Natural killer cell (primary cell): ENCODE data around the gene TCF19. TPM values are rescaled to one million over a fixed set of nuclear protein-coding genes. Genes with fewer than 3 reads are reported as not detected.

ENCODE experiments used
- ATAC-seq, 3 donors: fragments of 150-1000 bp in 2 of 3; fragments of 200-7000 bp in 1 of 3; cut with Tn5 transposase; 1 replicate in 1 of 3; 2 replicates in 2 of 3; pipeline ENCODE4 v1.10.0; 2021; ENCODE audit warnings: mild to moderate bottlenecking in 2 of 3, moderate library complexity in 2 of 3
- DNase-seq, 2 donors: peaks; one replicate each; pipeline versions ENCODE4 v3.0.0 to v3.0.0-alpha.2; 2013 to 2021; ENCODE audit warnings: mixed read lengths in 1 of 2
- H3K27ac ChIP-seq: one replicate; pipeline ENCODE4 v1.5.1; 2013; ENCODE audit warnings: mild to moderate bottlenecking, low read length
- H3K27me3 ChIP-seq: one replicate; pipeline ENCODE4 v1.6.1; 2013; ENCODE audit warnings: low read length; ENCODE audit not compliant: control insufficient read depth, insufficient read depth
- H3K36me3 ChIP-seq: one replicate; pipeline ENCODE4 v1.6.1; 2013; ENCODE audit warnings: low read length; ENCODE audit not compliant: control insufficient read depth, insufficient read depth
- H3K4me1 ChIP-seq: one replicate; pipeline ENCODE4 v1.6.1; 2013; ENCODE audit warnings: low read length; ENCODE audit not compliant: control insufficient read depth, insufficient read depth
- H3K4me3 ChIP-seq: one replicate; pipeline ENCODE4 v1.5.1; 2013; ENCODE audit warnings: low read length
- H3K9me3 ChIP-seq: one replicate; pipeline ENCODE4 v1.6.1; 2013; ENCODE audit warnings: low read length; ENCODE audit not compliant: control insufficient read depth, insufficient read depth
- H3K27ac Mint-ChIP-seq, 2 donors: one replicate each; pipeline ENCODE4 v1.8.0; 2022; ENCODE audit warnings: mild to moderate bottlenecking in 2 of 2, mixed read lengths in 2 of 2, moderate library complexity in 1 of 2
- H3K27me3 Mint-ChIP-seq, 2 donors: one replicate each; pipeline ENCODE4 v1.8.0; 2022; ENCODE audit warnings: low read depth in 2 of 2, mixed read lengths in 2 of 2
- H3K36me3 Mint-ChIP-seq: one replicate; pipeline ENCODE4 v1.8.0; 2022; ENCODE audit warnings: mixed read lengths
- H3K4me1 Mint-ChIP-seq, 2 donors: one replicate each; pipeline ENCODE4 v1.8.0; 2022; ENCODE audit warnings: mixed read lengths in 2 of 2
- H3K4me3 Mint-ChIP-seq: one replicate; pipeline ENCODE4 v1.8.0; 2022; ENCODE audit warnings: mild to moderate bottlenecking, moderate library complexity, mixed read lengths
- H3K9me3 Mint-ChIP-seq, 2 donors: one replicate each; pipeline ENCODE4 v1.8.0; 2022; ENCODE audit warnings: mixed read lengths in 2 of 2
- WGBS: methylation state at CpG from one replicate; pipeline ENCODE4 v1.1.7; 2013; ENCODE audit warnings: missing lambda C conversion rate; ENCODE audit not compliant: insufficient coverage; 5-methylcytosine and 5-hydroxymethylcytosine counted together
- intact Hi-C: fragments of 100-400 bp; cut with micrococcal nuclease; formaldehyde crosslinking; loops from one replicate; pipeline ENCODE4 v1.14.2; 2022
- total RNA-seq, 4 donors: library from RNA; stranded (reverse); fragments of 120-200 nt in 1 of 4; gene quantifications; one replicate each; pipeline versions ENCODE4 v1.2.3 to v1.2.4, GENCODE V29; 2013 to 2022
- TF ChIP-seq, protein P1 (sequence below): fragments of 200-600 bp; IDR thresholded peaks from one replicate; pipeline ENCODE4 v1.8.0; 2022; ENCODE audit warnings: antibody characterized with exemption

Gene TCF19
- total RNA-seq, 3 donors from 2014 or later (not counting 1 experiment from before 2014, with no cell fraction given): 7.2 to 12.0 (median 9.2) TPM

DNA sequence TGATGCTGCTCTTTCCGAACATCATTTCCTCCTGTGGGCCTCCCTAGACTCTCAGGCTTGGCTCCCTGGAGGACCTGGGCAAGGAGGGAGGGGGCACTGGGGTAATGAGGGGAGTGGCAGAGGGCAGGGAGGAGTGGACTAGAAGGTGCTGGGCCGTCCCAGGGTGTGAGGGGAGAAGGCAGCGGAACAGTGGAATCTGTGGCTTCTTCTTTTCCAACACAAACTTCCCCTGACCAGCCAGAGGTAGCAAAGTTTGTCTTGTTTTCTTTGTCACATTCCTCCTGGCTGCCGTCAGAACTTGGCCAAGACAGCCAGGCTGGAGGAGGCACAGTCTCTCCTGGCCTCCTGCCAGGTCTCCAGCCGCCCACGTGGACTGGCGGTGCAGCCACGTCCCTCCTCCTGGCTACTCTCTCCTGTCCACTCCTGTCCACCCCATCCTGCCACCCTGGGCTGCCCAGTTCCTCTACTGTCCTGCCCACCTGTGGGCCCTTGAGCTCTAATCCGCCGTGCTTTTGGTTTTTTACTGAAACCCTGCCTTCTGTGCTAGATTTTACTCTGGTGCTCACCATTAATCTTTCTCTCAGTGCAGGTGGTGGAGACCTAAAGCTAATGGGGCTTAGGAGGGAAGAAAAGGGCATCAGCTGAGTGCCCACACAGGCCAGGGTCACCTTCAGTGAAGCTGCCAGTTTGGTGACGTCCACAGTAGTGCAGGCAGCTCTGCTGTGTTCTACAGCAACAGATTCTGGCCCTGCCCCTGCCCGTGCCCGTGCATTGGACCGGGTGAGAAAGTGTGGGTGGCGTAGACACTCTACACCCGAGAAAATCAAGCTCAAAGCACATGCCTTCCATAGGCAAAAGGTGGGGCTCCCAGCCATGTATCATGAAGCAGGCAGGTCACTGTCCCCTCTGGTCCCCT is 35.3 kb upstream of the TCF19 start:
- no peak for ATAC-seq
- peaks cover 3% of the 10 kb centered on the region in 2 donors for H3K4me1 Mint-ChIP-seq
- H3K27ac Mint-ChIP-seq: no peak overlapping the region
- H3K4me1 ChIP-seq: no peaks in the 10 kb centered on the region
- TF ChIP-seq, protein P1, sequence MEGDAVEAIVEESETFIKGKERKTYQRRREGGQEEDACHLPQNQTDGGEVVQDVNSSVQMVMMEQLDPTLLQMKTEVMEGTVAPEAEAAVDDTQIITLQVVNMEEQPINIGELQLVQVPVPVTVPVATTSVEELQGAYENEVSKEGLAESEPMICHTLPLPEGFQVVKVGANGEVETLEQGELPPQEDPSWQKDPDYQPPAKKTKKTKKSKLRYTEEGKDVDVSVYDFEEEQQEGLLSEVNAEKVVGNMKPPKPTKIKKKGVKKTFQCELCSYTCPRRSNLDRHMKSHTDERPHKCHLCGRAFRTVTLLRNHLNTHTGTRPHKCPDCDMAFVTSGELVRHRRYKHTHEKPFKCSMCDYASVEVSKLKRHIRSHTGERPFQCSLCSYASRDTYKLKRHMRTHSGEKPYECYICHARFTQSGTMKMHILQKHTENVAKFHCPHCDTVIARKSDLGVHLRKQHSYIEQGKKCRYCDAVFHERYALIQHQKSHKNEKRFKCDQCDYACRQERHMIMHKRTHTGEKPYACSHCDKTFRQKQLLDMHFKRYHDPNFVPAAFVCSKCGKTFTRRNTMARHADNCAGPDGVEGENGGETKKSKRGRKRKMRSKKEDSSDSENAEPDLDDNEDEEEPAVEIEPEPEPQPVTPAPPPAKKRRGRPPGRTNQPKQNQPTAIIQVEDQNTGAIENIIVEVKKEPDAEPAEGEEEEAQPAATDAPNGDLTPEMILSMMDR: no peak
- no peak overlapping the region for H3K27ac ChIP-seq
- H3K4me3 ChIP-seq: no peak overlapping the region
- WGBS: 86% methylated on average over 16 of the region's 16 CpGs
- no peaks in the 10 kb centered on the region for H3K9me3 Mint-ChIP-seq
- no peaks in the 10 kb centered on the region for H3K36me3 ChIP-seq
- no peaks in the 10 kb centered on the region for H3K27me3 ChIP-seq
- no peak for DNase-seq
- peaks cover 4 to 20% of the 10 kb centered on the region in 2 donors for H3K27me3 Mint-ChIP-seq
- no peaks in the 10 kb centered on the region for H3K36me3 Mint-ChIP-seq
- H3K9me3 ChIP-seq: no peaks in the 10 kb centered on the region
- intact Hi-C loops: no loop called here
- H3K4me3 Mint-ChIP-seq: no peak overlapping the region

DNA sequence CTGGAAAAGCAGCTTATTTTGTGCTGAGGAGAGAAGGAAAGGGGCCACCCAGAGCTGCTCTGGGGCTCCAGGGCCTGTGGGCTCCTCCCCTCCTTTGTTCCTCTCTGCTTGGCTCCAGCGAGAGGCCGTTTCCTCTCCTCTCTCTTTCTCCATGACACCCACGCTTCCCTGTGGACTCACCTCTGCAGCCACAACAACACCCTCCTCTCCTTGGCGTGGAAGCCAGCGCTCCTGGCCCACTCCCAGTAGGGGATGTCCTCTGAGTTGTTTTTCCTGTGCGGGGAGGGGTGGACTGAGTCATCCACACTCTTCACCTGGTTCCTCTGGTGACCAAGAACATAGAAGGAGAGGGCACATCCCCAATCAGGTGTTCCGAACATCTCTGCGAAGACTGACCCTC is 33.2 kb upstream of the TCF19 start:
- H3K27ac Mint-ChIP-seq: no peak overlapping the region
- TF ChIP-seq, protein P1: no peak
- WGBS: 62% methylated on average over 6 of the region's 8 CpGs
- H3K4me3 Mint-ChIP-seq: no peak overlapping the region
- H3K4me1 ChIP-seq: no peaks in the 10 kb centered on the region
- ATAC-seq (no peak), DNase-seq (no peak)
- no peaks in the 10 kb centered on the region for H3K9me3 Mint-ChIP-seq
- H3K27me3 Mint-ChIP-seq: peaks cover 6 to 18% of the 10 kb centered on the region in 2 donors
- H3K4me1 Mint-ChIP-seq: peaks cover 5% of the 10 kb centered on the region in 2 donors
- intact Hi-C loops: no loop called here
- no peaks in the 10 kb centered on the region for H3K9me3 ChIP-seq
- H3K4me3 ChIP-seq: no peak overlapping the region
- H3K36me3 ChIP-seq: no peaks in the 10 kb centered on the region
- no peaks in the 10 kb centered on the region for H3K27me3 ChIP-seq
- no peaks in the 10 kb centered on the region for H3K36me3 Mint-ChIP-seq
- H3K27ac ChIP-seq: no peak overlapping the region

DNA sequence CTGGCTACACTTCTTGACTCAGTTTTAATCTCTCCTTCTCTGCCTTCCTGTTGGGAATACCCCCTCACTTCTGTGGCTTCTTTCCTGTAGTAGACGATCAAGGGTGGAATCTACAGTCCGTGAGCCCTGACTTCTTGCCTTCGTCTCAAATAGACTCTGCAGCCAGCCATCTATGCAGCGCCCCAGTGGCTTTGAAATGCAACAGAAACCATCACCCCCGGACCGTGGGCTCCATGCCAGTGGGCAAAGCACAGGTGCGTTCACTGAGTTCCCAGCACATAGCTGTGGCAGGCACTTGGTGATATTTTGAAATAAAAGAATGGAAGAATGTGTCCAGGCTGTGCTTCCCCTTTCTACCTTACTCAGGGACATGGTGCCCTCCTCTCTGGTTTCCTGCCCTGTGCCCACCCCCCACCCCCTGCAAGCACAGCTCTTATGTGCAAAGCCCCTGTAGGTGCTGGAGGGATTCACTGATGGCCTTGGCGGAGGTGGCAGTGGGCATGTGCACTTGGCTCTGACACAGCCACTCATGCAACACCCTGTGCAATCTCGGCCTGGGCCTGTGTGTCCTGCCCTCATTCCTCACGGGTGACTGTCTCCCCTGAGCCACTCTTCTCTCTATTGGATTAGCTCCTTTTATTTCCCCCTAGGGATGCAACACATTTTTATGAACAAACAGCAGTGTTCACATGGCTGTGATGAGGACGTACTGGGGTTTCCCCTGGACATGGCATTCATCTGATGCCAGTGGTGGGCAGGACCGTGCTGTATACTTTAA is 32.6 kb upstream of the TCF19 start:
- ATAC-seq (no peak), DNase-seq (no peak)
- Histone ChIP-seq H3K4me3 (no peak overlapping the region), H3K36me3 (no peaks in the 10 kb centered on the region), H3K9me3 (no peaks in the 10 kb centered on the region), H3K4me1 (no peaks in the 10 kb centered on the region), H3K27ac (no peak overlapping the region), H3K27me3 (no peaks in the 10 kb centered on the region)
- H3K4me1 Mint-ChIP-seq: peaks cover 5% of the 10 kb centered on the region in 2 donors
- 69% methylated on average over 12 of the region's 12 CpGs for WGBS
- TF ChIP-seq, protein P1: no peak
- H3K36me3 Mint-ChIP-seq: no peaks in the 10 kb centered on the region
- intact Hi-C loops: no loop called here
- no peak overlapping the region for H3K4me3 Mint-ChIP-seq
- no peaks in the 10 kb centered on the region for H3K9me3 Mint-ChIP-seq
- peaks cover 6 to 18% of the 10 kb centered on the region in 2 donors for H3K27me3 Mint-ChIP-seq
- no peak overlapping the region for H3K27ac Mint-ChIP-seq
